GM21381 (cell line): ENCODE data around the gene SPAG16.
"Not testable (repeated sequence)": the region's sequence is repeated elsewhere in the genome, so short reads cannot be mapped to it uniquely, and the experiment has no call there.

ENCODE experiments used
- ATAC-seq: cut with Tn5 transposase; IDR thresholded peaks from one replicate; pipeline ENCODE4 v1.9.1; 2021; ENCODE audit warnings: mild to moderate bottlenecking, moderate library complexity; ENCODE audit not compliant: unreplicated experiment

SPAG16 gene

GRCh38 chr2:213980883-213981282 lies 696.6 kb downstream of the SPAG16 start:
- ATAC-seq, result no peak

- ATAC-seq, result no peak
These were observed 704.9 kb downstream of the SPAG16 start for GRCh38 chr2:213989207-213989606.

- no peak for ATAC-seq
These were observed 707.3 kb downstream of the SPAG16 start for GRCh38 chr2:213991453-213992108.

GRCh38 chr2:213995400-213996105 lies 711.3 kb downstream of the SPAG16 start:
- ATAC-seq, result no peak

- ATAC-seq, result not testable (repeated sequence)
These were observed 714.7 kb downstream of the SPAG16 start for GRCh38 chr2:213998976-213999375.

- ATAC-seq, result no peak
These were observed 720.2 kb downstream of the SPAG16 start for GRCh38 chr2:214004463-214004862.

GRCh38 chr2:214005337-214005736 lies 721.1 kb downstream of the SPAG16 start:
- no peak for ATAC-seq

GRCh38 chr2:214006601-214007000 lies 722.3 kb downstream of the SPAG16 start:
- no peak for ATAC-seq

- no peak for ATAC-seq
These were observed 727.4 kb downstream of the SPAG16 start for GRCh38 chr2:214011676-214012075.

- no peak for ATAC-seq
These were observed 730.4 kb downstream of the SPAG16 start for GRCh38 chr2:214014551-214015220.

- ATAC-seq, result no peak
These were observed 735.1 kb downstream of the SPAG16 start for GRCh38 chr2:214019229-214019972.

GRCh38 chr2:214019973-214020345 lies 735.7 kb downstream of the SPAG16 start:
- ATAC-seq, result no peak

- ATAC-seq, result no peak
These were observed 744.9 kb downstream of the SPAG16 start for GRCh38 chr2:214029190-214029589.

GRCh38 chr2:214031566-214031965 lies 747.3 kb downstream of the SPAG16 start:
- no peak for ATAC-seq

- ATAC-seq, result no peak
These were observed 750.2 kb downstream of the SPAG16 start for GRCh38 chr2:214034417-214034816.

GRCh38 chr2:214035091-214035852 lies 751.0 kb downstream of the SPAG16 start:
- ATAC-seq, result no peak

- no peak for ATAC-seq
These were observed 751.7 kb downstream of the SPAG16 start for GRCh38 chr2:214035921-214036320.

- no peak for ATAC-seq
These were observed 753.9 kb downstream of the SPAG16 start for GRCh38 chr2:214038186-214038585.

- no peak for ATAC-seq
These were observed 766.5 kb downstream of the SPAG16 start for GRCh38 chr2:214050731-214051130.

GRCh38 chr2:214051585-214051984 lies 767.3 kb downstream of the SPAG16 start:
- no peak for ATAC-seq

GRCh38 chr2:214052235-214052634 lies 768.0 kb downstream of the SPAG16 start:
- no peak for ATAC-seq
